Type B pancreatic cell (in vitro differentiated cells): Measurements from ENCODE around the gene ARHGEF28. TPM values are rescaled to one million over a fixed set of nuclear protein-coding genes. Genes with fewer than 3 reads are reported as not detected.

Source experiments
- DNase-seq: peaks from one replicate; pipeline ENCODE4 v3.0.0; 2021; ENCODE audit warnings: mixed read lengths; ENCODE audit not compliant: unreplicated experiment; ENCODE audit errors: extremely low spot score
- H3K27ac Mint-ChIP-seq: 2 replicates; pipeline ENCODE4 v1.8.0; 2021; ENCODE audit warnings: mild to moderate bottlenecking, mixed read lengths
- H3K27me3 Mint-ChIP-seq: 2 replicates; pipeline ENCODE4 v1.8.0; 2021; ENCODE audit warnings: mixed read lengths
- H3K36me3 Mint-ChIP-seq: 2 replicates; pipeline ENCODE4 v1.8.0; 2021; ENCODE audit warnings: mixed read lengths
- H3K4me1 Mint-ChIP-seq: one replicate; pipeline ENCODE4 v1.8.0; 2021; ENCODE audit warnings: mixed read lengths; ENCODE audit not compliant: unreplicated experiment
- H3K4me3 Mint-ChIP-seq: 2 replicates; pipeline ENCODE4 v1.8.0; 2021; ENCODE audit warnings: mild to moderate bottlenecking, mixed read lengths
- H3K9me3 Mint-ChIP-seq: 2 replicates; pipeline ENCODE4 v1.8.0; 2021; ENCODE audit warnings: mixed read lengths
- total RNA-seq: library from RNA; stranded (reverse); gene quantifications from 2 replicates; pipeline ENCODE4 v1.2.1, GENCODE V29; 2021; ENCODE audit warnings: low replicate concordance
- TF ChIP-seq, protein P1 (sequence below): fragments of 200-600 bp; sonication (generic); conservative IDR thresholded peaks from 2 replicates; pipeline ENCODE4 v1.5.0; 2021; ENCODE audit warnings: antibody characterized with exemption, mild to moderate bottlenecking

ARHGEF28 gene
- total RNA-seq, 1 donor from 2014 or later = 24.9 TPM

DNA sequence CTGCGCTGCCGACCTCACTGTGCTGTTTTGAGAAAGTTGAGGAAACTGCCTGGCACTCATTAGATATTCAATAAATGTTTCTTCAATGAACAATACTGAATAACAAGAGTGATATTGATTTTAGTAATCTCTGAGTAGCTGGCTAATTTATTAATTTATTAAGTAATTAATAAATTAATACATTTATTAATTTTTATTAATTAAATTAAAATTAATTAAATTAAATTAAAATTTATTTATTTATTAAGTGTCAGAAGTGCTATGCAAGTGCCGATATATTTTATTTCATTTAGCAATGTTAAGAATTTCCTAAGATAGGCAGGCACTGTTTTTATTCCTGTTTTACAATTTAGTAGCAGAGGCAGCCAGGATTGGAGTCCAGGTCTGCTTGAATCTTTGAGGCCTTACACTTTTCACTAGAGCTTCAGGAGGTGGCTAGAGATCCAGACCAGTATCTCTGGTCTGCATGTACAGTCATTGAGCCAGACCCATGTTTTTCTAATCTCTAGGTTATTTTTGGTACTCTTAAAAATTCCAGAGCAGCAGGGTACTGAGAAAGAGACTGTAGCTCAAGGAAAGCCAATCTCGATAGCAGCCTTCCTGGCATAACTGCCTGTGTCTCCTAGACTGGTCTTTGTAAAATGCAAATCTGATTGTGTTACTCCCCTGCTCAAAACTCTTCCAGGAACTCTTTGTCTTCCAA lies 109.2 kb downstream of the ARHGEF28 start:
- no peaks in the 10 kb centered on the region for H3K27me3 Mint-ChIP-seq

DNA sequence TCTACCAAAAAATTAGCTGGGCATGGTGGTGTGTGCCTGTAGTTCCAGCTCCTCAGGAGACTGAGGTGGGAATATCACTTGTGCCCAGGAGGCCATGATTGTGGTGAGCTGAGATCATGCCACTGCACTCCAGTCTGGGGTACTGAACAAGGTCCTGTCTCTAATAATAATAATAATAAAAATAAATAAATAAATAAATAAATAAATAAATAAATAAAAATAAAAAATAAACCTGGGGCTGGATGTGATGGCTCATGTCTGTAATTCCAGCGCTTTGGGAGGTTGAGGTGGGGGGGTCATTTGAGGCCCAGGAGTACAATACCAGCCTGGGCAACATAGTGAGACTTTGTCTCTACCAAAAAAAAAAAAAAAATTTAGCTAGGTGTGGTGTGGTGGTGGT lies 113.7 kb downstream of the ARHGEF28 start:
- no peak for DNase-seq
- TF ChIP-seq, protein P1, sequence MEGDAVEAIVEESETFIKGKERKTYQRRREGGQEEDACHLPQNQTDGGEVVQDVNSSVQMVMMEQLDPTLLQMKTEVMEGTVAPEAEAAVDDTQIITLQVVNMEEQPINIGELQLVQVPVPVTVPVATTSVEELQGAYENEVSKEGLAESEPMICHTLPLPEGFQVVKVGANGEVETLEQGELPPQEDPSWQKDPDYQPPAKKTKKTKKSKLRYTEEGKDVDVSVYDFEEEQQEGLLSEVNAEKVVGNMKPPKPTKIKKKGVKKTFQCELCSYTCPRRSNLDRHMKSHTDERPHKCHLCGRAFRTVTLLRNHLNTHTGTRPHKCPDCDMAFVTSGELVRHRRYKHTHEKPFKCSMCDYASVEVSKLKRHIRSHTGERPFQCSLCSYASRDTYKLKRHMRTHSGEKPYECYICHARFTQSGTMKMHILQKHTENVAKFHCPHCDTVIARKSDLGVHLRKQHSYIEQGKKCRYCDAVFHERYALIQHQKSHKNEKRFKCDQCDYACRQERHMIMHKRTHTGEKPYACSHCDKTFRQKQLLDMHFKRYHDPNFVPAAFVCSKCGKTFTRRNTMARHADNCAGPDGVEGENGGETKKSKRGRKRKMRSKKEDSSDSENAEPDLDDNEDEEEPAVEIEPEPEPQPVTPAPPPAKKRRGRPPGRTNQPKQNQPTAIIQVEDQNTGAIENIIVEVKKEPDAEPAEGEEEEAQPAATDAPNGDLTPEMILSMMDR = no peak
- Mint-ChIP-seq H3K4me3 (no peak overlapping the region), H3K9me3 (no peaks in the 10 kb centered on the region), H3K27me3 (no peaks in the 10 kb centered on the region), H3K36me3 (no peaks in the 10 kb centered on the region), H3K4me1 (no peaks in the 10 kb centered on the region), H3K27ac (no peak overlapping the region)

More for the DNA sequence above, 109.2 kb downstream of the ARHGEF28 start:
- H3K4me1 Mint-ChIP-seq = no peaks in the 10 kb centered on the region
- H3K4me3 Mint-ChIP-seq = no peak overlapping the region
- H3K36me3 Mint-ChIP-seq = no peaks in the 10 kb centered on the region
- TF ChIP-seq, protein P1 = no peak
- no peaks in the 10 kb centered on the region for H3K9me3 Mint-ChIP-seq
- no peak for DNase-seq
- H3K27ac Mint-ChIP-seq = no peak overlapping the region

DNA sequence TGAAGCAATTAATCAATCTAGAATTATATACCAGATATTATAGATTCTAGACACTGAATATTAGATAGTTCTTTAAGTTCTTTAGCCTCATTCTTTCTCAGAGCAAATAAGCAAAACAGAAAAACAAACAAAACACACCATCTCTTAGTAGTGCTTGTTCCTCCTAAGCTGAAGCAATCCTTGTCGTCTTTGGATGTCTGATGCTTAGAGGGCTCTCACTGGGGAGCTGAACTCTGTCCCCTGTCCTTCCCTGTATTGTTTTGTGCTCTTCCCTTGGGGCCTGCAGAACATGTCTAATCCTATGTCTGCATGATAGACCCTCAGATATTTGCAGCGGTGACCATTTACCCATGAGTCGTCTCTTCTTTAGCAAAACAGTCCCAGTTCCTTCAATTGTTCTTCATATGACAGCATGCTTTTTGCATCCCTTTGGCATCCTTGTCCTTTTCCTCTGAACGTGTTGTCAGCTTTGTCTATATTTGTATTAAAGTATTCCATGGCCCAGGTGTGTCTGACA lies 114.3 kb downstream of the ARHGEF28 start:
- Mint-ChIP-seq H3K4me1 (no peaks in the 10 kb centered on the region), H3K4me3 (no peak overlapping the region), H3K9me3 (no peaks in the 10 kb centered on the region), H3K36me3 (no peaks in the 10 kb centered on the region), H3K27ac (no peak overlapping the region), H3K27me3 (no peaks in the 10 kb centered on the region)
- TF ChIP-seq, protein P1 = no peak
- no peak for DNase-seq

DNA sequence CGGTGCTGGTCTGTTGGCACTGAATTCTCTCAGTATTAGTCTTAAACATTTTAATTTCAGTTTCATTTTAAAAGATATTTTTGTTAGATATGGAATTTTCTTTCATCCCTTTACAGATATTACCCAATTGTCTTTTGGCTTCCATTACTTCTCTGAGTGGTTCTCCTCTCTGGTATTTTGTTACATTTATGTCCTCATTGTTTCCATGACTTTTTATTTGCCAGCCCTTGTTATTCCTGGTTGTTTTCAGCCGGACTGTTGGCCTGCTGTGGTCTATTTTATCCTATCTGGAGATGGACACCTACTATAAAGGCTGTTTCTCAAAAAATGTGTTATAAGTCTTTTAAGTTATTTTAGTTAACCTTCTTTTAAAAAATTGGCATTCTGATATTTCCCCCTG lies 117.2 kb downstream of the ARHGEF28 start:
- Mint-ChIP-seq H3K9me3 (no peaks in the 10 kb centered on the region), H3K36me3 (no peaks in the 10 kb centered on the region), H3K27ac (no peak overlapping the region)

DNA sequence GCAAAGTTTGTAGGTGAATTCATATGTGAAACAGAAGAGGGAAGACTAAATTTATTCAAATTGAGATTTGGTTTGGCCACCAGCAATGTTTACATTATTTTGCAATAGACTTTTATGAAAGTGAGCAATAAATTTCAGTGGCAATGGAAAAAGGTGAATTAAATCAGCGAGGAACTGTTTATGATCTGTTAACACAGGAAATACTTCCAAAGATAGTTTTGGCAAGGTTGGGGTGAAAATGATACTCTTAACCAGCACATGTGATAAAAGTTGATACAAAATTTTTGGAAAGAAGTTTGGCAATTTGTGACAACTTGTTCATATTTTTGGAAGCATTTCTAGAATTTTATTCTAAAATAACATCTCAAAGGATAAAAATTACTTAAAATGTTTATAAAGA lies 119.8 kb downstream of the ARHGEF28 start:
- DNase-seq = no peak
- no peak overlapping the region for H3K4me3 Mint-ChIP-seq
- no peaks in the 10 kb centered on the region for H3K27me3 Mint-ChIP-seq
- H3K36me3 Mint-ChIP-seq = no peaks in the 10 kb centered on the region
- H3K9me3 Mint-ChIP-seq = no peaks in the 10 kb centered on the region
- peaks cover 10% of the 10 kb centered on the region for H3K4me1 Mint-ChIP-seq
- H3K27ac Mint-ChIP-seq = no peak overlapping the region
- TF ChIP-seq, protein P1 = no peak

More for the DNA sequence above, 117.2 kb downstream of the ARHGEF28 start:
- TF ChIP-seq, protein P1 = no peak
- no peaks in the 10 kb centered on the region for H3K4me1 Mint-ChIP-seq
- no peak overlapping the region for H3K4me3 Mint-ChIP-seq
- no peak for DNase-seq
- no peaks in the 10 kb centered on the region for H3K27me3 Mint-ChIP-seq
